Measurements from ENCODE around the gene ATRNL1.
"Not testable (repeated sequence)": the region's sequence is repeated elsewhere in the genome, so short reads cannot be mapped to it uniquely, and the experiment has no call there.

Gene ATRNL1

GRCh38 chr10:115653473-115653872 is 560.3 kb downstream of the ATRNL1 start:
- DNase-seq, result no peak

GRCh38 chr10:115654961-115655360 is 561.8 kb downstream of the ATRNL1 start:
- DNase-seq, result no peak

GRCh38 chr10:115657161-115657860 is 564.1 kb downstream of the ATRNL1 start:
- DNase-seq, result no peak

- DNase-seq, result no peak
Observed at GRCh38 chr10:115659616-115660015, 566.5 kb downstream of the ATRNL1 start.

- DNase-seq, result no peak
Observed at GRCh38 chr10:115660391-115660790, 567.2 kb downstream of the ATRNL1 start.

- DNase-seq, result no peak
Observed at GRCh38 chr10:115662422-115662821, 569.3 kb downstream of the ATRNL1 start.

DNA sequence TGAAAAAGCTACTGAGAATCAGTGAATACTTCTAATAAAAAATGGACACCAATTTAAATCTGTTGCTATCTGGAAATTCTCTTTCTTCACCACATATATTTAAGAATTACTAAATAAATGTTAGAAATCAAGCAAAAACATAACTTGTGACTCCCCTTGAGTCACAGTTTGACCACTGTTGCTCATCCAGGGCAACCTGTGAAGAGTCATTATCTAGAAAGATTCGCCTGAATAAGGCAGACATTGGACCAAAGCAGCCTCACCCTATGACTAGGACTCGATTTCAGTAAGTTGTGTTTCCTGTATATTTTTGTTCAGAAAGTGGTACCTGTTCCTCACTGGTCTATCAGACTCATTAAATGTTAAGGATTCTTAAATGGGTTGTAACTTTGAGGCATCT is 572.4 kb downstream of the ATRNL1 start:
- no peak for DNase-seq

GRCh38 chr10:115674496-115674895 is 581.3 kb downstream of the ATRNL1 start:
- no peak for DNase-seq

DNA sequence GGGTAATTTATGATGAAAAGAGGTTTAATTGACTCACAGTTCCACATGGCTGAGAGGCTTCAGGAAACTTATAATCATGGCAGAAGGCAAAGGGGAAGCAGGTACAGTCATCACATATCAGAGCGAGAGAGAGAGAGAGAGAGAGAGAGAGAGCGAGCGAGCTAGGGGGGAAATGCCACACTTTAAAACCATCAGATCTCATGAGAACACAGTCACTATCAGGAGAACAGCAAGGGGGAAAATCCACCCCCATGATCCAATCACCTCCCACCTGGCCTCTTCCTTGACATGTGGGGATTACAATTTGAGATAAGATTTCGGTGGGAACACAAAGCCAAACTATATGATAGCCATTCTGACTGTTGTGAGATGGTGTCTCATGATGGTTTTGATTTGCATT is 603.6 kb downstream of the ATRNL1 start:
- DNase-seq, result no peak

GRCh38 chr10:115706026-115706425 is 612.9 kb downstream of the ATRNL1 start:
- DNase-seq, result no peak

DNA sequence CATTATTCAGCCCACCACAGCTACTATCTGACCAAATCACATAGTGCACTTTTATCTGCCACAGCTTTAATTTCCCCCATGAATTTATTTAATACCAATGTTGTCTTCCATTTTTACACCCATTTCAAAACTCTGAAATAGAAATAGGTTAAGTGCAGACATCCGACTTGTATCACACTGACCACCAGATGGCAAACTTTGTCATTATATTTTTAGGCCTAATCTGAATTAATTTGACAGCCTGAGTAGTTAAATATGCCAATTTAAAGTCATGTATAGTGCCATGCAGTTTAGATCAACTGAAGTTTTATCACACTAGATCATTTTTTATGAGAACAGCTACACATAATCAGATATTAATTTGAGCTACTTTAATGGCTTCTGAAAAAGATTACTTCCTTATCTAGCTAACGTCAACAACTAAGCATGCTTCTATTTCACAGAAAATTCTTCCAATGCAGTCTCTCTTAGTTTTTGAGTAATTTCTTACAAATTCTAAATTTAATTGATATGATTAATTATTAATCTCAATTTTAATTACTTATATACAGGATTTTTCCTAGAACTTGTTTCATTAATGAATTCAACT is 613.4 kb downstream of the ATRNL1 start:
- no peak for DNase-seq

DNA sequence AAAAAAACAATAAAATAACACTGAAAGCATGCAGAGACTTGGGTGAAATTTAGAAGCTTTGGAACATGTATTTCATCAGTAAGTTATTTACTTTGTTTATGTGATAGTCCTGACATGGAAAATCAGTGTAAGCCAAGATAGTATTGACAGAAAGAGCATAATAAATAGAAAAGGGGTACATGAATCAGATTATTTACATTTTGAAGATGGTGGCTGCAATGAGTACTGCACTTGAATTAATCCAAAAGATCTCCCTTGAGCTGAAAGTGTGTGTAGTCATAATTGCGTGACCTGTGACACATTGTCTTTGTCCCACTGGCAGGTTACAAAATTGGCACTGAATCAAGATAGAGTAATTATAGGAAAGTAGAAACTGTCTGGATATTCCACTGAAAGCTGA is 617.0 kb downstream of the ATRNL1 start:
- no peak for DNase-seq

DNA sequence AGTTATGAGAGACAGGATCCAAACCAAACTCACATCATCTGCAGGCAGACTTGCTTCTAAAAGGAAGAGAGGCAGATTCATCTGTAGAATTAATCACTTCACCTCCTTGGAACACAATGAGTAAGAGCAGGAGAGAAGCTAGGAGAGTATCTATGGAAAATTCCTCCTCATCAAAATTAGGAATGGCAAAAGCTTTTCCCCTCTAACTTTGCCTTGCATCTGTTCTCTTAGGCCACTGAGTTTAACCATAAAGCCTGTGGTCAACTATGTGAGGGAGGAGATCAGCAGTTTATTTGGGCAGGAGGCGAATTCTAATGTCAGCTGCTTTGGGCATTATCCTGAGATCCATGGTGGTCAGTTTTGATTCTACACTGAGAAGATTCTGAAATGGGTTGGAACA is 618.1 kb downstream of the ATRNL1 start:
- no peak for DNase-seq

DNA sequence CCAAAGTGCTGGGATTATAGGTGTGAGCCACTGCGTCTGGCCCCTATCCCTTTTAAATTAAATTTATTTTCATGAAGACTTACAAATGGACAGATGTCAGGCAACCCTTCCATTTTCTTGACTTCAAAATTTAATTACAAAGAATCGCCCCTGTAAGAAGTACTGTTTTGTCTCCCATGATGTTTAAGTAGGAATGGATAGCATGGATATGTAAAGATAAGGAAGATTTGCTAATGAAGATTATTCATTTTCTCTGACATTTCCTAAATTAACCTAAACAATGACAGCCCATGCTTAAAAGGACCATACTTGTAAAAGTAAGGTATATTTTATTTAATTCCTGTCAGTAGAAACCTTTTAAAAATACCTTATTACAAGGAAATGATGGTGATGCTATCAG is 627.0 kb downstream of the ATRNL1 start:
- no peak for DNase-seq

DNA sequence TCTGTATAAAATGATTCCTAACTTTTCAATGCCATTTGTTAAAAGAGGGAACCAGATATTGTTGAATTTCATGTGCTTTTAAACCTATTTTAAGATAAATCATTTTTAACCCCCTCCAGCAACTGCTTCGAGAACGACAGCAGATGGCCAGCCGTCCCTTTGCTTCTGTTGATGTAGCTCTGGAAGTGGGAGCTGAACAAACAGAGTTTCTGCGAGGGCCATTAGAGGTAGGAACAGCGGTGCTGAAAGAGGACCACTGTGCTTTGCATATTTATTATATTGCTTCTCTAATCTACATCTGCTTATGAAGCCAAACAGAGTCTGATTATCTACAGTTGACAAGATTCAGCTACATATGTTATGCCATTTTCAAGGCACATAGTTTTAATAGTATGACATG is 634.0 kb downstream of the ATRNL1 start:
- DNase-seq, result no peak

GRCh38 chr10:115744089-115744488 is 650.9 kb downstream of the ATRNL1 start:
- DNase-seq, result no peak

DNA sequence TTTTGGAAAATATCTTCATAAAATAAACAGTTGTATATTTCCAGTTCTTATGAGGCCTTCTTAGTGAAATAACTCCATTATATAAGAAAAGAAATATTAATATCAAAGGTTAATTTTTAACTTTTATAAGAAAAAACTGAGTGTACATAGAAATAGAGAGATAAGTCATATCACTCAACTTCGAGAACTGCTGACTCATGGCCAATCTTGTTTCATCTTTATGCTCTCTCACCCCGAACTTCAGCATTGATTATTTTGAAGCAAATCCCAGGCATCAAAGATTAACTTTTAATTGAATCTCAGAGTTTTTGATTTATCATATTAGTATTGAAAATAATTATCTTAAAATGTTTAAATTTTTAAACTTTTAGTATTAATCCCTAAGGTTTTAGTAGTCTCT is 652.8 kb downstream of the ATRNL1 start:
- no peak for DNase-seq

DNA sequence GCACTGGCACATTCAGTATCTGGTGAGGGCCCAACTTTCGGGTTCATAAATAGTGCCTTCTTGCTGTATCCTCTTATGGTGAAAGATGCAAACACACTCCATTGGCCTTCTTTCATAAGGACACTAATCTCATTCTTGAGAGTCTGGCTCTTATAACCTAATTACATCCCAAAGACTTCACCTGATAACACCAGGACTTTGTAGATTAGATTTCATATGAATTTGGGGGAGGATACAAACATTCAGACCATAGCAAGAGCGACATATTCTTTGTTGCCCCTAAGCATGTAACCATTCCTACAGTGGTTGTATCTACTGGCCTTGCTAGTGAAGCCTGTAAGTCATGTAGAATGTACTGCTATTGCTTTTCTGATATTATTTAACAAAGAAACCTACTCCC is 654.6 kb downstream of the ATRNL1 start:
- DNase-seq, result no peak

- DNase-seq, result not testable (repeated sequence)
Observed at GRCh38 chr10:115758488-115758887, 665.3 kb downstream of the ATRNL1 start.

DNA sequence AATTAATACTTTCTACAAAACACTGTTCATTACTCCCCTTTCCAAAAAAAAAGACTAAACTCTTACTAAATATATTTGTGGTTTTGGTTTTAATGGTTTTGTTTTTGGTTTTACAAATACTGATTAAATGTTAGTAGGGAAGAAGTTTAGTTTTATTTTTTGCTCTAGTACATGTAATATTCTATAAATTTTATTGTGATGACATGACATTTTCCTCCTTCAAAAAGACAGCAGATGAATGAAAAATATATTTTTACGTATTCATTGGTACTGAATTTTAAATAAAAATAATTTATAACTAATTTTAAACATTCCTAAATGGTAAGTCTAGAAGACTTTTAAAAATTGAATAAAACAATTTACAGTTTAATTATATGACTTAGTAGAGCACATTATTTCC is 667.0 kb downstream of the ATRNL1 start:
- DNase-seq, result no peak

- no peak for DNase-seq
Observed at GRCh38 chr10:115761166-115761565, 668.0 kb downstream of the ATRNL1 start.

- DNase-seq, result no peak
Observed at GRCh38 chr10:115762029-115762428, 668.9 kb downstream of the ATRNL1 start.

GRCh38 chr10:115771755-115772154 is 678.6 kb downstream of the ATRNL1 start:
- no peak for DNase-seq

GRCh38 chr10:115772606-115773005 is 679.4 kb downstream of the ATRNL1 start:
- no peak for DNase-seq

DNA sequence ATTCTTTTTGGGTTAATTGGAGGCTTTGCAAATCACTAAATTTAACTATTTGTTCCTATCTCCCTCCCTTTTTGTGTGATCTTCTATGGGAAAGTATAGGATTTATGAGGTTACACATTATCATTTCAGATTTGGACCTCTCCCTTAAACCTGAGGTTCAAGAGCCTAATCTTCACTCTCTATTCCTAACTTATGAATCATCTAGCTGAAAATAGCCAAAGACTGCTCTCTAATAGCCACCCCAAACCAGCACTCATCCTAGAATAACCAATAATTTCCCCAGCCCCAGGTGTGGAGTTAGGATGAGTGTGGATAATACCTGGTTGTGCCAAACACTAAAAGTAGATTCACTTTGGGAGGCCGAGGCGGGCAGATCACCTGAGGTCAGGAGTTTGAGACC is 680.7 kb downstream of the ATRNL1 start:
- DNase-seq, result no peak
